GM19239 (cell line): ENCODE data around the gene MBD3.
"Not testable (repeated sequence)": the region's sequence is repeated elsewhere in the genome, so short reads cannot be mapped to it uniquely, and the experiment has no call there.

Experiments used
- DNase-seq: peaks from one replicate; pipeline ENCODE4 v3.0.0; 2011; ENCODE audit warnings: low spot score; ENCODE audit not compliant: insufficient read length
- FAIRE-seq: peaks from 2 replicates; lab custom pipeline; 2011; peaks lifted over from hg19 to GRCh38; lab: Jason Lieb, UNC

Gene MBD3

GRCh38 chr19:1553415-1553814, 39.2 kb downstream of the MBD3 start:
- DNase-seq = no peak
- FAIRE-seq = no peak

- FAIRE-seq = no peak
- DNase-seq = no peak
Observed at GRCh38 chr19:1551068-1552040, 41.3 kb downstream of the MBD3 start.

GRCh38 chr19:1549332-1549945, 43.2 kb downstream of the MBD3 start:
- no peak for FAIRE-seq

GRCh38 chr19:1540365-1540925, 52.2 kb downstream of the MBD3 start:
- DNase-seq (no peak), FAIRE-seq (no peak)

More at GRCh38 chr19:1549332-1549945, 43.2 kb downstream of the MBD3 start:
- DNase-seq = no peak

GRCh38 chr19:1539749-1540148, 52.9 kb downstream of the MBD3 start:
- not testable (repeated sequence) for DNase-seq

GRCh38 chr19:1538978-1539377, 53.7 kb downstream of the MBD3 start:
- FAIRE-seq (no peak), DNase-seq (no peak)

More at GRCh38 chr19:1539749-1540148, 52.9 kb downstream of the MBD3 start:
- not testable (repeated sequence) for FAIRE-seq

GRCh38 chr19:1535699-1536098, 57.0 kb downstream of the MBD3 start:
- FAIRE-seq, DNase-seq: not testable (repeated sequence)

- no peak for DNase-seq
- no peak for FAIRE-seq
Observed at GRCh38 chr19:1534972-1535371, 57.7 kb downstream of the MBD3 start.

GRCh38 chr19:1533510-1534150, 59.0 kb downstream of the MBD3 start:
- DNase-seq (no peak), FAIRE-seq (no peak)

- FAIRE-seq = no peak
- DNase-seq = no peak
Observed at GRCh38 chr19:1532003-1532402, 60.7 kb downstream of the MBD3 start.

- no peak for DNase-seq
- FAIRE-seq = no peak
Observed at GRCh38 chr19:1531587-1531986, 61.1 kb downstream of the MBD3 start.

GRCh38 chr19:1530856-1531255, 61.8 kb downstream of the MBD3 start:
- DNase-seq, FAIRE-seq: not testable (repeated sequence)

- no peak for DNase-seq
Observed at GRCh38 chr19:1529430-1529816, 63.2 kb downstream of the MBD3 start.

GRCh38 chr19:1528596-1529429, 63.9 kb downstream of the MBD3 start:
- no peak for DNase-seq
- FAIRE-seq = no peak

More at GRCh38 chr19:1529430-1529816, 63.2 kb downstream of the MBD3 start:
- no peak for FAIRE-seq

GRCh38 chr19:1527650-1528309, 64.9 kb downstream of the MBD3 start:
- FAIRE-seq = no peak

GRCh38 chr19:1526979-1527649, 65.6 kb downstream of the MBD3 start:
- DNase-seq = no peak
- FAIRE-seq = no peak

More at GRCh38 chr19:1527650-1528309, 64.9 kb downstream of the MBD3 start:
- DNase-seq = no peak

GRCh38 chr19:1526066-1526778, 66.4 kb downstream of the MBD3 start:
- DNase-seq (no peak), FAIRE-seq (no peak)

- no peak for FAIRE-seq
- no peak for DNase-seq
Observed at GRCh38 chr19:1525343-1525742, 67.3 kb downstream of the MBD3 start.
